ENCODE data around the gene CFAP107. TPM values are rescaled to one million over a fixed set of nuclear protein-coding genes. Genes with fewer than 3 reads are reported as not detected.
"Not testable (repeated sequence)": the region's sequence is repeated elsewhere in the genome, so short reads cannot be mapped to it uniquely, and the experiment has no call there.

CFAP107 gene
- total and polyA plus RNA-seq, 2 of the 4 experiments (the other 2 are of a cell fraction) = not detected

GRCh38 chr1:12713651-12714050 lies 32.3 kb upstream of the CFAP107 start:
- H2BK120ac ChIP-seq (ENCODE audit: low read depth, low read length); H3K4me1 ChIP-seq (ENCODE audit: control insufficient read depth, insufficient read depth, low read length); H2AFZ ChIP-seq (replicated peaks; ENCODE audit: low read length, poor library complexity); dilution Hi-C loops (cut with HindIII; ENCODE audit: low sequenced_read_pairs, unreplicated experiment); H2AK9ac ChIP-seq (replicated peaks; ENCODE audit: low read depth, low read length, poor library complexity); H3K27me3 ChIP-seq (ENCODE audit: control insufficient read depth, insufficient read depth, low read length); H4K8ac ChIP-seq (ENCODE audit: low read depth in 2 of 2, low read length in 2 of 2); H3K23ac ChIP-seq (ENCODE audit: low read depth, low read length); H2AK5ac ChIP-seq (ENCODE audit: low read depth, low read length); BruUV-seq (replicated peaks); in situ Hi-C loops (cut with MboI; ENCODE audit: low sequenced_read_pairs); H4K91ac ChIP-seq (ENCODE audit: insufficient read depth, low read depth, low read length); H3K27ac ChIP-seq (ENCODE audit: insufficient read depth, low read length); H4K5ac ChIP-seq (ENCODE audit: low read depth, low read length); H3K36me3 ChIP-seq (ENCODE audit: control insufficient read depth, insufficient read depth, low read length); H3K4ac ChIP-seq (ENCODE audit: low read depth, low read length); H3K79me1 ChIP-seq (ENCODE audit: low read depth in 1 of 2, low read length in 2 of 2); H3K4me2 ChIP-seq (ENCODE audit: low read depth, low read length); H3K9ac ChIP-seq (ENCODE audit: low read depth, low read length); H2BK15ac ChIP-seq (ENCODE audit: low read depth, low read length); H2BK5ac ChIP-seq (ENCODE audit: low read depth, low read length, poor library complexity, severe bottlenecking); H3K4me3 ChIP-seq (ENCODE audit: insufficient read depth, low read depth, low read length); POLR2A ChIA-PET (ENCODE audit: unreplicated experiment); H3K56ac ChIP-seq (ENCODE audit: extremely low read depth, insufficient read depth, low read length); DNase-seq; H2BK20ac ChIP-seq (ENCODE audit: low read depth, low read length); CTCF ChIA-PET; H3K18ac ChIP-seq (ENCODE audit: low read depth, low read length); intact Hi-C loops (cut with micrococcal nuclease); H4K20me1 ChIP-seq (ENCODE audit: insufficient read depth, low read length); H3K14ac ChIP-seq (replicated peaks; ENCODE audit: low read depth, low read length); H3K9me3 ChIP-seq (ENCODE audit: control insufficient read depth, insufficient read depth, low read length); ATAC-seq (ENCODE audit: low read depth); H3K9me1 ChIP-seq (ENCODE audit: insufficient read depth, low read length): not testable (repeated sequence)
- 71 to 100% methylated on average over 1 to 3 of the region's 5 CpGs for WGBS, 2 experiments (ENCODE audit: extremely low coverage in 2 of 2, insufficient read length in 1 of 2)

Measured in IMR-90 (cell line).